ENCODE data around the gene PCLO.

- no peak for TF ChIP-seq SUZ12 (IDR thresholded peaks at IDR 0.05; ENCODE audit: extremely low read depth, insufficient read depth, insufficient read length)
- TF ChIP-seq ZNF274 (IDR thresholded peaks at IDR 0.05; ENCODE audit: low read depth, low read length) = no peak
Observed at GRCh38 chr7:83101530-83101929, 61.2 kb downstream of the PCLO start.

All from NT2/D1 (cell line).